Measurements from ENCODE around the gene ABCC9.

DNA sequence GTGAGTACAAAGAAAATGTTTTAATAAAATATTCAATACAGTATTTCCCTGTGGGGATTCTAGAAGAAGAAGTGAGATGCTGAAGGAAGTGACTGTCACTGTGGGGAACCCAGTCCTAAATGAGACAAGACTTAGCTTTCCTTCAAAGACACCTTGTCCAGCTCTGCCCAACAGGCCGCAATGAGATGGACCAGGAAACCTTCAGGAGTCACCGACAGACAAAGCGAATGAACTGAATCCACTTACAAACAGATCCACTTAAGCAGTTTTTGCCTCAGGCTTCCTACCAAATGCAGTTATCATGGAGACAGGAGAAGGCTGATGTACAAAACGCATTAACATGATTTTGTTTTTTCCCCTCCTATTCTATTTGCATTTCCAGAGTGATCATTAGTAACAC lies 176.3 kb downstream of the ABCC9 start:
- TF ChIP-seq, protein P1, sequence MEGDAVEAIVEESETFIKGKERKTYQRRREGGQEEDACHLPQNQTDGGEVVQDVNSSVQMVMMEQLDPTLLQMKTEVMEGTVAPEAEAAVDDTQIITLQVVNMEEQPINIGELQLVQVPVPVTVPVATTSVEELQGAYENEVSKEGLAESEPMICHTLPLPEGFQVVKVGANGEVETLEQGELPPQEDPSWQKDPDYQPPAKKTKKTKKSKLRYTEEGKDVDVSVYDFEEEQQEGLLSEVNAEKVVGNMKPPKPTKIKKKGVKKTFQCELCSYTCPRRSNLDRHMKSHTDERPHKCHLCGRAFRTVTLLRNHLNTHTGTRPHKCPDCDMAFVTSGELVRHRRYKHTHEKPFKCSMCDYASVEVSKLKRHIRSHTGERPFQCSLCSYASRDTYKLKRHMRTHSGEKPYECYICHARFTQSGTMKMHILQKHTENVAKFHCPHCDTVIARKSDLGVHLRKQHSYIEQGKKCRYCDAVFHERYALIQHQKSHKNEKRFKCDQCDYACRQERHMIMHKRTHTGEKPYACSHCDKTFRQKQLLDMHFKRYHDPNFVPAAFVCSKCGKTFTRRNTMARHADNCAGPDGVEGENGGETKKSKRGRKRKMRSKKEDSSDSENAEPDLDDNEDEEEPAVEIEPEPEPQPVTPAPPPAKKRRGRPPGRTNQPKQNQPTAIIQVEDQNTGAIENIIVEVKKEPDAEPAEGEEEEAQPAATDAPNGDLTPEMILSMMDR (IDR thresholded peaks at IDR 0.05; ENCODE audit: insufficient read depth, low read length), result no peak
- no peak for TF ChIP-seq GABPA (IDR thresholded peaks at IDR 0.05; ENCODE audit: low read depth)
- no peak for TF ChIP-seq POLR2AphosphoS5 (IDR thresholded peaks at IDR 0.05; ENCODE audit: low read depth)

Measured in HL-60 (cell line).